Right hindlimb (tissue), 1 donor: ENCODE results near the gene PPIH.
"Not testable (repeated sequence)": the region's sequence is repeated elsewhere in the genome, so short reads cannot be mapped to it uniquely, and the experiment has no call there.

ENCODE experiments used
- DNase-seq: peaks from one replicate; pipeline ENCODE4 v3.0.0-alpha.2; 2018

Gene PPIH

GRCh38 chr1:42657981-42658876 is at the start of gene PPIH:
Gene PPIH, plus strand, starts transcription at chr1:42658423. Its CDS starts 24 bp downstream, at chr1:42658447.
- DNase-seq = peak; percentile 97

- DNase-seq = no peak
Measured at GRCh38 chr1:42613803-42614131, 44.5 kb upstream of the PPIH start.

- DNase-seq = no peak
Measured at GRCh38 chr1:42618866-42619265, 39.4 kb upstream of the PPIH start.

GRCh38 chr1:42620307-42620706 is 37.9 kb upstream of the PPIH start:
- DNase-seq = no peak

GRCh38 chr1:42621180-42621579 is 37.0 kb upstream of the PPIH start:
- DNase-seq = not testable (repeated sequence)

GRCh38 chr1:42627205-42627604 is 31.0 kb upstream of the PPIH start:
- DNase-seq = not testable (repeated sequence)

GRCh38 chr1:42639116-42639515 is 19.1 kb upstream of the PPIH start:
- DNase-seq = no peak

- DNase-seq = no peak
Measured at GRCh38 chr1:42646056-42646455, 12.2 kb upstream of the PPIH start.

GRCh38 chr1:42657201-42657600 is 1.0 kb upstream of the PPIH start:
- DNase-seq = no peak

GRCh38 chr1:42658877-42659337 is 684 bp downstream of the PPIH start:
- no peak for DNase-seq

- no peak for DNase-seq
Measured at GRCh38 chr1:42660907-42661500, 2.8 kb downstream of the PPIH start.

GRCh38 chr1:42669936-42670335 is 11.7 kb downstream of the PPIH start:
- DNase-seq = no peak

- DNase-seq = no peak
Measured at GRCh38 chr1:42670425-42670824, 12.2 kb downstream of the PPIH start.

- no peak for DNase-seq
Measured at GRCh38 chr1:42674214-42674613, 16.0 kb downstream of the PPIH start.

GRCh38 chr1:42674682-42675081 is 16.5 kb downstream of the PPIH start:
- no peak for DNase-seq

GRCh38 chr1:42675467-42675866 is 17.2 kb downstream of the PPIH start:
- DNase-seq = no peak

GRCh38 chr1:42676534-42677087 is 18.4 kb downstream of the PPIH start:
- no peak for DNase-seq

GRCh38 chr1:42679364-42679983 is 21.3 kb downstream of the PPIH start:
- DNase-seq = peak; percentile 34

GRCh38 chr1:42680055-42680454 is 21.8 kb downstream of the PPIH start:
- no peak for DNase-seq

- DNase-seq = peak; percentile 21
Measured at GRCh38 chr1:42680921-42681683, 22.9 kb downstream of the PPIH start.

- DNase-seq = peak; percentile 98
Measured at GRCh38 chr1:42681741-42682483, 23.7 kb downstream of the PPIH start, which contains the start of gene YBX1. Gene YBX1, plus strand, starts transcription at chr1:42682418. Its CDS starts 148 bp downstream, at chr1:42682566.

GRCh38 chr1:42682484-42682738 is 24.2 kb downstream of the PPIH start:
- DNase-seq = not testable (repeated sequence)
